EL (cell line): ENCODE results near the gene LCN1.
A peak's percentile ranks its signal among the peaks of the same experiment; 100 is the strongest.

ENCODE experiments used
- DNase-seq: peaks from one replicate; pipeline ENCODE4 v3.0.0-alpha.2; 2016

Gene LCN1

DNA sequence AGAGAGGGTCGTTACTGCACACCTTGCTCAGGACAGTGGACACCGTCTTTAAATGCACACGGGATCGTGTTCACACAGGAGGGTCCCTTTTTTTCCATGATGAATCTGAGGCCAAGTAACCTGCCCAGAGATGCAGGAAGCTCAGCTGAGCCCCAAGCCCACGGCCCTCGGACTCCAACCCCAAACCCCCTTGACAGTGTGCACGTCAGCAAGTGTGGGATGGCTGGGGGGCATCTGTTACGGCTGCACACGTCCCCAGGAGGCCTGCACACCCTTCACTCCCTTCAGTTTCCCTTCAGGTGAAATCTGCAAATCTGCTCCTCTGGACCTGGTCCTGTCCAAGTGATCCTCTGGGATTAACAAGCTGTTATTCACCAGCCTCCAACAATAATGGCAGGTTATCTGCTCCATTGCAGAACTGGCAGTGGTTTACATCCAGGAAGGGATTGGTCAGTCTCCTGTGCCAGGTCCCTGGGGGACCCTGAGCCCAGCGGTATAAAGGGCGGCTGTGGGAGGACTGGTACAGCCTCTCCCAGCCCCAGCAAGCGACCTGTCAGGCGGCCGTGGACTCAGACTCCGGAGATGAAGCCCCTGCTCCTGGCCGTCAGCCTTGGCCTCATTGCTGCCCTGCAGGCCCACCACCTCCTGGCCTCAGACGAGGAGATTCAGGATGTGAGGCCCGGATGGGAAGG, at the start of gene LCN1:
TSS of gene LCN1 (plus strand) at position 525 of the 692 bp plus-strand sequence. CDS start at position 583, 58 bp downstream.
- no peak for DNase-seq

DNA sequence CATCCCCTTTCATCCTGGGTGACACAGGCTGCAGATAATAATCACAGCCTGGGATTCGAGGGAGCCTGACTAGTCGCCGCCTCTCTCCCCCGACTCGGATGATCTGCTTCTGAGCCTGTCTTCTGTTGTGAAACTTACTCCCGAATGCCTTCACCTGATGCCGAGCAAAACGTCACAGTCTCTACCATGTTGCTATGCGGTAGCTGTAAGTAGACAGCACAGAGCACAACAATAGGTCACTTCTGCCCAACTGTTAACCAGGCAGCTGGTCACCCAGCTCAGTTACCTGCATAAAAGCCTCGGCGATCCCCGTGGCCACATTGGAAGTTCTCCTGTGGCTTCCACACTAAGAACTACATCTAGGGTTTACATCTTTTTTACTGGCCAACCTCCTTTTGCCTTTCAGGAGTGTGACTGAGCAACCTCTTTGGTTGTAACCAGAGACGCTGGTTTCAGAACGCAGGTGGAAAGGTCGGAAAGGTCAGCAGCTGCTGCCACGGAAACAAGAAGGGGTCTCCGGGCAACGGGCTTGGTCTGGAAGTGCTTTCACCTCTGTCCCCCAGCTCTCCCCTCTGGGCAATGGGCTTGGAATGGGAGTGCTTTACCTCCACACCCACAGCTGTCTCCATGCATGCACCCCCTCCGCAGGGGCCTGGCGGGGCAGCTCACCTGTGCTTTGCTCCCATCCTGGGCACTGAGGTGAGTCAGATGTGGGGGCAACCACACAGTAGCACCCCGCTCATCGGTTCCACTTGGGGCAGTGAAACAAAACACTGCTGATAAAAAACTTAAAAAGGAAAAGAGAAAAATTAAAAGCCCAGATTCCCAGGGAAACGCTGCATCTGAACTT, 49.2 kb upstream of the LCN1 start:
- no peak for DNase-seq

GRCh38 chr9:135473972-135474543, 47.2 kb upstream of the LCN1 start:
- DNase-seq: no peak

DNA sequence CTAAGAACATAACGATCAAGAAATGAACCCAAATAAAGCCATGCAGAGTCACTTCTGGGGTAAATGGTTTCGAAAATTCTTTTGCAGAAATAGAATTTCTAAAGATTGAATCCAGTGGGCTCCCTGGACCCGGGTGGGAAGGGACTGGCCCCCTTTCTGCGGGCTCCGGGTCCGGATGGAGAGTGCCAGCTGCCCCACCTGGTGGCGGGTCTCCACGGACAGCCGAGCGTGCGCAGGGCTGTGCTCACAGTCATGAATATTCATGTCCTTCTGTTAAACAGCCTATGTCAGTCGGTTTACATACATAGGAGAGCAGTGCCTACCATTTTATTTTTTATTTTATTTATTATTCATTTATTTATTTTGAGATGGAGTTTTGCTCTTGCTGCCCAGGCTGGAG, 46.3 kb upstream of the LCN1 start:
- no peak for DNase-seq

DNA sequence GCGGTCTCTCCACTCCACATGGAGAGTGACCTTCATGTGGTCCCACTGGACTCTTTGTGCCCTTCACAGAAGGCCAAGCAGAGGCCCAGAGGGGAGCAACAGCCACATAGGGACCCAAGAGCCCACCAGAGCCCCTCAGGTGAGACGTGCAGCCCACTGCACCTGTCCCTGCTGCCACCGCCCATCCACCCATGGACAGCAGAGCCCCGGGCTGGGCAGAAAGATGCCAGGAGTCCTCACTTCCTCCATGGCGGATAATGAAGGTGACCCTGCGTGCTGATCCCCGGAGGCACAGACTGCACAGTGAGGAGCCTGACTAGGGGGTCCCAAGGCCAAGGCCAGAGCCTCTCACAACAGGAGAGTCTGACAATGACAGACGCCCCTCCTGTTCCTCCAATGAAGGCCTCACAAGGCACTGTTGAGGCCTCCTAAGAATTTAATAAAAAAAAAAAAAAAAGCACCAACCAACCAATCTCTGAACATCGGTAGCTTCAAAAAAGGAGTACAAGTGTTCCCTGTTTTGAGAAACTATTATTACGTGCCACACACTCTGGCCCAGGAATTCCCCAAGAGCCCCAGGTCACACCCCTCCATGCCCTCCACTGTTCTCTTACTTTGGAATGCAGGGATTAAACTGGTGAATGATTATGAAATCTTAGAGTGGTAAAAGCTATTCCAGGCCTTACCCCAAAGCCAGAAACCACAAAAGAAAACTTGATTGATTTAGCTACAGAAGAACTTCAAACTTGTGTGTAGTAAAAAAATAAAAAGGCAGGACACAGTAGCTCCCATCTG, 44.5 kb upstream of the LCN1 start:
- DNase-seq: peak; percentile 33

DNA sequence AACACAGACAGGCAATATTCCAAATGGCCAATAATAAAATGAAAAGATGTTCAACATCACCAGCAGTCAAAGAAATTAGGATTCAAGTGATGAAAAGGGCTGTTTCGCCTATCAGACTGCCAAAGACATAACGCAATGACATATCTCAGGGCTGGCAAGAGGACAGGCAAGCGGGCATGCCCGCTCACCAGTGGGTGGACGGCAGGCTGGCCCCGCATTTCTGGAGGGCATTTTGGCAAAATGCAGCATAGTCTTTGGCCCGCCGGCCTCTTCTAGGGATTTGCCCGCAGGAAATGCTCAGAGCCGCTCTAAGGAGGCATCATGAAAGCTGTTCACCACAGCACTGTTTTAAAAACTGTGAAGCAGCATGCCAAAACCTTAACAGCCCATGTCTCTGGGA, 43.0 kb upstream of the LCN1 start:
- DNase-seq: no peak

- DNase-seq: peak; percentile 30
Observed at GRCh38 chr9:135478829-135479468, 42.3 kb upstream of the LCN1 start.

- DNase-seq: no peak
Observed at GRCh38 chr9:135479469-135480052, 41.7 kb upstream of the LCN1 start, which contains the start of gene PPP1R26. TSS of gene PPP1R26 (plus strand) at chr9:135479782. CDS start at chr9:135484511, 4,729 bp downstream.

GRCh38 chr9:135480071-135480939, 40.9 kb upstream of the LCN1 start:
- peak; percentile 44 for DNase-seq

GRCh38 chr9:135480940-135481310, 40.3 kb upstream of the LCN1 start:
- DNase-seq: no peak

DNA sequence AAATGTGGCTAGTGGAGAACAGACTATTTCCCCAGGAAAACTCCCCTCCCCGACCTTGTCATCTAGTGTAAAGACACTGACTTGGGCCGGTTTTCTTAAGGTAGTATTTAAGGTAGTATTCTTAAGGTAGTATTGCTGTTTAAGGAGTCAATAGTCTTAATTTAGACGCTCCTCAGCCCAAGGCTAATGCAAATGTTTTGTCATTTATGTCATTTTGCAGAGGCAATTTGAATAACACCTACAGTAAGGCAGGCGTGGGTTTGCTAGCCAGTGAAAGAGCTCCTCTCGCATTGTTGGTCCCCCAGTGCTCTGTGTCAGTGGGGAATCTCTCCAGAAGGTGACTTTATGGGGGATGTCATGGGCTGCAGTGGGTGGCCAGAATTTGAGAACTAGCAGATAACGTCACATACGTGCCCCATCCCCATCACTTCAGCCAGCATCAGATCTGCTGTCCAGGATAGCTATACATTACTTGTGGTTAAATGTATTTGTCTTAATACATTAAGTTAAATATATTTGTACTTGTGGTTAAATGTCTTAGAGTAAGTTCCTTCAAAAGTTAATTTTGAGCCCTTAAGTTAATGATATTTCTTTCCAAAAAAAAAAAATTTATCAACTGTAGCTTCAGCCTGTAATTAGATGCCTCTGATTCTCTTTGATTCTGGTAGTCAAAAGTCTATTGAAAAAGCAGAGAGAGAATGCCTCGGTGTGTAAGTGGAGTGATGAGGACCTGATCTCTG, 39.1 kb upstream of the LCN1 start:
- no peak for DNase-seq

GRCh38 chr9:135484460-135485277, 36.6 kb upstream of the LCN1 start:
- no peak for DNase-seq

DNA sequence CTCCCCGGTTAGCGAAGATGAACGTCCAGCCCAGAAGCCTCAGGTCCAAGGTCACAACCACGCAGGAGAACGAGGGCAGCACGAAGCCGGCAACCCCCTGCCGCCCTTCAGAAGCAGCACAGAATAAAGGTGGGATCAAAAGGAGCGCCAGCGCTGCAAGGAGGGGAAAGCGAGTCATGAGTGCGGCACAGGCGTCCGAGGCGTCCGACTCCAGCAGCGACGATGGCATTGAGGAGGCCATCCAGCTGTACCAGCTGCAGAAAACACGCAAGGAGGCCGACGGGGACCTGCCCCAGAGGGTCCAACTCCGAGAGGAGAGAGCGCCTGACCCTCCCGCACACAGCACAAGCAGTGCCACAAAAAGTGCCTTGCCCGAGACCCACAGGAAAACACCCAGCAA, 35.9 kb upstream of the LCN1 start:
- no peak for DNase-seq

DNA sequence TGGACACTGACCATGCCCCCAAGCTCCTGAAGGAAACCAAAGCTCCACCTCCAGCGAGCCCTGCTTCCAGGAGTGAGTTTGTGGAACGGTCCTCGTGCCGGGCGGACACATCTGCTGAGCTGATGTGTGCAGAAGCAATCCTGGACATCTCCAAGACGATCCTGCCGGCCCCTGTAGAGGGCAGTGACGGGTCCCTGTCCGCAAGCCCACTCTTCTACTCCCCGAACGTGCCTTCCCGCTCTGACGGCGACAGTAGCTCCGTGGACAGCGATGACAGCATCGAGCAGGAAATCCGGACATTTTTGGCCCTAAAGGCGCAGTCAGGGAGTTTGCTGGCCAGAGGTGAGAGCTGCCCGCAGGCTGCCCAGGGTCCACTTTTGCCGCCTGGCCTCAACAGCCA, 35.4 kb upstream of the LCN1 start:
- DNase-seq: no peak

- no peak for DNase-seq
Observed at GRCh38 chr9:135486267-135487065, 34.8 kb upstream of the LCN1 start.

GRCh38 chr9:135487281-135488012, 33.8 kb upstream of the LCN1 start:
- no peak for DNase-seq

DNA sequence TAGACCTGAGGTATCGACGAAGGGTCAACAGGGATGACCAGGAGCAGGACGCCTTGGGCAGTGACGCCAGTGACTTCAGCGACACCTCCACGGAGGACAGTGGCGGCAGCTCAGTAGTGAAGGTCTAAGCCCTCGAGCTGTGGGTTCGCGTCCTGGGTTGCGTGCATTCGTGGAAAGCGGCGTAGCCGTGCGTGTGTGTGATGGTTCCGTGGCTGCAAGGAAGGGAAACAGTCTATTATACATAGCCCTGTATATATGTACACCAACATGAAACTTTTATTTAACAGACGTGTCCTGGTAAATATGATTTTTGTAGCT, 33.3 kb upstream of the LCN1 start:
- no peak for DNase-seq

GRCh38 chr9:135488527-135488926, 32.7 kb upstream of the LCN1 start:
- no peak for DNase-seq
